GM21390 (cell line): Measurements from ENCODE around the gene METTL8.

Experiments
- ATAC-seq: cut with Tn5 transposase; IDR thresholded peaks from one replicate; pipeline ENCODE4 v1.9.1; 2021; ENCODE audit not compliant: unreplicated experiment

Gene METTL8

GRCh38 chr2:171267855-171268629 is 165.7 kb downstream of the METTL8 start:
- no peak for ATAC-seq
